IMR-90 (cell line): ENCODE measurements around the gene MRPL28. TPM values are rescaled to one million over a fixed set of nuclear protein-coding genes. Genes with fewer than 3 reads are reported as not detected.

Source experiments
- ATAC-seq: fragments of 200-7000 bp; cut with Tn5 transposase; 2 replicates; pipeline ENCODE4 v1.9.1; 2020; ENCODE audit warnings: low read depth, mild to moderate bottlenecking, moderate library complexity
- BruUV-seq: library from RNA; stranded (reverse); fragments of 400-500 nt; replicated peaks from 2 replicates; lab custom pipeline; 2021; lab: Mats Ljungman, UMichigan
- CTCF ChIA-PET: fragments of 300-600 bp; formaldehyde crosslinking; extraction: SDS; loops from one replicate; lab custom pipeline; 2021; ENCODE audit warnings: antibody characterized with exemption; lab: Yijun Ruan, JAX
- POLR2A ChIA-PET: fragments of 300-600 bp; sonication (Branson Sonifier 250); formaldehyde crosslinking; loops from one replicate; lab custom pipeline; 2022; ENCODE audit warnings: antibody characterized with exemption; ENCODE audit not compliant: unreplicated experiment; lab: Charles Lee
- DNase-seq: peaks from one replicate; pipeline ENCODE4 v3.0.0; 2013
- H2AFZ ChIP-seq: replicated peaks from 2 replicates; pipeline ENCODE3; 2013; ENCODE audit warnings: low read length, mild to moderate bottlenecking; ENCODE audit not compliant: poor library complexity
- H2AK5ac ChIP-seq: 2 replicates; pipeline ENCODE4 v1.6.1; 2013; ENCODE audit warnings: low read depth, low read length, inconsistent platforms
- H2AK9ac ChIP-seq: replicated peaks from 2 replicates; pipeline ENCODE3; 2013; ENCODE audit warnings: mild to moderate bottlenecking, low read depth, low read length, moderate library complexity; ENCODE audit not compliant: poor library complexity
- H2BK120ac ChIP-seq: 2 replicates; pipeline ENCODE4 v1.6.1; 2013; ENCODE audit warnings: low read depth, low read length, inconsistent platforms
- H2BK15ac ChIP-seq: 3 replicates; pipeline ENCODE4 v1.6.1; 2013; ENCODE audit warnings: low read depth, low read length, inconsistent platforms
- H2BK20ac ChIP-seq: 2 replicates; pipeline ENCODE4 v1.6.1; 2013; ENCODE audit warnings: low read depth, mild to moderate bottlenecking, inconsistent platforms, low read length, moderate library complexity
- H2BK5ac ChIP-seq: 2 replicates; pipeline ENCODE4 v1.6.1; 2013; ENCODE audit warnings: mild to moderate bottlenecking, low read depth, low read length, inconsistent platforms; ENCODE audit not compliant: poor library complexity, severe bottlenecking
- H3K14ac ChIP-seq: replicated peaks from 2 replicates; pipeline ENCODE4 v1.6.1; 2013; ENCODE audit warnings: low read depth, low read length, inconsistent platforms
- H3K18ac ChIP-seq: 2 replicates; pipeline ENCODE4 v1.6.1; 2013; ENCODE audit warnings: low read depth, low read length, control low read depth
- H3K23ac ChIP-seq: 2 replicates; pipeline ENCODE4 v1.6.1; 2013; ENCODE audit warnings: low read depth, low read length, inconsistent platforms
- H3K27ac ChIP-seq: 2 replicates; pipeline ENCODE4 v1.5.1; 2013; ENCODE audit warnings: mild to moderate bottlenecking, control low read depth, low read length; ENCODE audit not compliant: insufficient read depth
- H3K27me3 ChIP-seq: 2 replicates; pipeline ENCODE4 v1.6.1; 2013; ENCODE audit warnings: low read length; ENCODE audit not compliant: control insufficient read depth, insufficient read depth
- H3K36me3 ChIP-seq: 2 replicates; pipeline ENCODE4 v1.6.1; 2013; ENCODE audit warnings: low read length, mixed read lengths; ENCODE audit not compliant: control insufficient read depth, insufficient read depth
- H3K4ac ChIP-seq: 2 replicates; pipeline ENCODE4 v1.6.1; 2013; ENCODE audit warnings: low read depth, low read length, inconsistent platforms
- H3K4me1 ChIP-seq: 2 replicates; pipeline ENCODE4 v1.6.1; 2013; ENCODE audit warnings: low read length, mixed read lengths; ENCODE audit not compliant: control insufficient read depth, insufficient read depth
- H3K4me2 ChIP-seq: 2 replicates; pipeline ENCODE4 v1.6.1; 2013; ENCODE audit warnings: low read depth, mild to moderate bottlenecking, control low read depth, low read length, moderate library complexity
- H3K4me3 ChIP-seq: 2 replicates; pipeline ENCODE4 v1.5.1; 2013; ENCODE audit warnings: low read depth, mild to moderate bottlenecking, control low read depth, low read length, moderate library complexity; ENCODE audit not compliant: insufficient read depth
- H3K56ac ChIP-seq: 2 replicates; pipeline ENCODE4 v1.6.1; 2013; ENCODE audit warnings: low read length, inconsistent platforms; ENCODE audit not compliant: insufficient read depth; ENCODE audit errors: extremely low read depth
- H3K79me1 ChIP-seq, 2 experiments: 2 replicates each; pipeline ENCODE4 v1.6.1; 2013; ENCODE audit warnings: low read length in 2 of 2, inconsistent platforms in 1 of 2, low read depth in 1 of 2
- H3K9ac ChIP-seq: 2 replicates; pipeline ENCODE4 v1.6.1; 2013; ENCODE audit warnings: low read depth, low read length, control low read depth
- H3K9me1 ChIP-seq: 2 replicates; pipeline ENCODE4 v1.6.1; 2013; ENCODE audit warnings: low read length, inconsistent platforms; ENCODE audit not compliant: insufficient read depth
- H3K9me3 ChIP-seq: 2 replicates; pipeline ENCODE4 v1.6.1; 2013; ENCODE audit warnings: low read length; ENCODE audit not compliant: control insufficient read depth, insufficient read depth
- H4K20me1 ChIP-seq: 2 replicates; pipeline ENCODE4 v1.6.1; 2013; ENCODE audit warnings: low read length, inconsistent platforms; ENCODE audit not compliant: insufficient read depth
- H4K5ac ChIP-seq: 2 replicates; pipeline ENCODE4 v1.6.1; 2013; ENCODE audit warnings: mild to moderate bottlenecking, low read depth, low read length, control low read depth
- H4K8ac ChIP-seq, 2 experiments: 2 replicates each; pipeline ENCODE4 v1.6.1; 2013; ENCODE audit warnings: low read depth in 2 of 2, low read length in 2 of 2, control low read depth in 1 of 2, inconsistent platforms in 1 of 2
- H4K91ac ChIP-seq: 2 replicates; pipeline ENCODE4 v1.6.1; 2013; ENCODE audit warnings: low read depth, low read length, inconsistent platforms; ENCODE audit not compliant: insufficient read depth
- MAZ ChIP-seq: IDR thresholded peaks from 2 replicates; pipeline ENCODE4 v1.6.1; 2012; ENCODE audit warnings: low read depth, mild to moderate bottlenecking, low read length, improper control_type of control experiment, moderate library complexity, borderline replicate concordance
- USF2 ChIP-seq: fragments of 150-350 bp; IDR thresholded peaks from 2 replicates; pipeline ENCODE4 v1.6.1; 2017; ENCODE audit warnings: mild to moderate bottlenecking, antibody characterized with exemption, low read length, low read depth
- WGBS, 2 experiments: methylation state at CpG; one replicate each; pipeline versions ENCODE4 v1.1.5 to v1.1.7; 2013; ENCODE audit warnings: missing lambda C conversion rate in 2 of 2; ENCODE audit not compliant: insufficient read length in 1 of 2; ENCODE audit errors: extremely low coverage in 2 of 2; 5-methylcytosine and 5-hydroxymethylcytosine counted together
- dilution Hi-C: fragments of 300-500 bp; cut with HindIII; formaldehyde crosslinking; loops from one replicate; pipeline ENCODE4 v1.14.3; 2018; ENCODE audit warnings: low sequenced_read_pairs; ENCODE audit not compliant: unreplicated experiment
- in situ Hi-C: fragments of 300-500 bp; cut with MboI; formaldehyde crosslinking; loops from 3 replicates; pipeline ENCODE4 v1.14.3; 2019; ENCODE audit warnings: low sequenced_read_pairs, inconsistent platforms, mixed read lengths
- intact Hi-C: fragments of 100-400 bp; cut with micrococcal nuclease; formaldehyde crosslinking; loops from 2 replicates; pipeline ENCODE4 v1.10.0; 2022
- polyA plus RNA-seq, 3 experiments: library from polyadenylated mRNA; depleted of rRNA; stranded (reverse); fragments of >200 nt; gene quantifications; 2 replicates each; pipeline ENCODE4 v1.2.3, GENCODE V29; 2012; ENCODE audit warnings: low replicate concordance in 1 of 3
- total RNA-seq: library from RNA; depleted of rRNA; stranded (reverse); fragments of >200 nt; gene quantifications from 2 replicates; pipeline ENCODE4 v1.2.3, GENCODE V29; 2012
- TF ChIP-seq, protein P1 (sequence below): fragments of 150-350 bp; IDR thresholded peaks from 2 replicates; pipeline ENCODE4 v1.6.1; 2016; ENCODE audit warnings: low read depth, mild to moderate bottlenecking, low read length, moderate library complexity, borderline replicate concordance
- TF ChIP-seq, protein P2 (sequence below): conservative IDR thresholded peaks from 2 replicates; pipeline ENCODE4 v1.5.1; 2012; ENCODE audit warnings: mild to moderate bottlenecking, low read depth, low read length, improper control_type of control experiment

The MRPL28 gene
- total and polyA plus RNA-seq, 2 of the 4 experiments (the other 2 are of a cell fraction) = 104 to 181 TPM

DNA sequence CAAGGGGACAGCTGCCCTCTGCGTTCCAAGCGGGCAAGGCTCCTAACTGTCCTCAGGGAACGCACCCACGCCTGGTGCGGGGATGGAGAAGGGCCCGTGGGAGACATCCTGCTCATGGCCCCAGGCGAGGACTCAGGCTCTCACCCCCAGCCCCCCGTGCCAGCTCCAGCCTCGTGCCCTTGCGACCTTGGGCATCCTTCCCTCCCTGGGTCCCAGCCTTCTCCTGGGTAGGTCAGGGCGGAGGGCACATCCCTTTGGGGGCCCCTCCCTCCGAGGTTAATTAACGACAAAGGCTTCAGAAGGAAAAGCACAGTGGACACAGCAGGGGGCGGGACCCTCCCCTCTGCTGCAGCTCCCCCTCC, 8.5 kb upstream of the MRPL28 start:
- no peak overlapping the region for H3K9ac ChIP-seq
- in situ Hi-C loops (no loop called here), dilution Hi-C loops (no loop called here), intact Hi-C loops (no loop called here)
- peaks cover 32% of the 10 kb centered on the region for H3K36me3 ChIP-seq
- no peak overlapping the region for H3K18ac ChIP-seq
- no peak overlapping the region for H2BK20ac ChIP-seq
- CTCF ChIA-PET = no interaction called here
- no peak for ATAC-seq
- no peak overlapping the region for H3K14ac ChIP-seq
- peaks cover 2% of the 10 kb centered on the region; the same call in 1 of the 2 replicates for H3K4me1 ChIP-seq
- no TSS peak for BruUV-seq
- H3K9me1 ChIP-seq = no peaks in the 10 kb centered on the region
- POLR2A ChIA-PET = no interaction called here
- no peak overlapping the region for H4K91ac ChIP-seq
- no peaks in the 10 kb centered on the region for H3K9me3 ChIP-seq
- TF ChIP-seq, protein P1, sequence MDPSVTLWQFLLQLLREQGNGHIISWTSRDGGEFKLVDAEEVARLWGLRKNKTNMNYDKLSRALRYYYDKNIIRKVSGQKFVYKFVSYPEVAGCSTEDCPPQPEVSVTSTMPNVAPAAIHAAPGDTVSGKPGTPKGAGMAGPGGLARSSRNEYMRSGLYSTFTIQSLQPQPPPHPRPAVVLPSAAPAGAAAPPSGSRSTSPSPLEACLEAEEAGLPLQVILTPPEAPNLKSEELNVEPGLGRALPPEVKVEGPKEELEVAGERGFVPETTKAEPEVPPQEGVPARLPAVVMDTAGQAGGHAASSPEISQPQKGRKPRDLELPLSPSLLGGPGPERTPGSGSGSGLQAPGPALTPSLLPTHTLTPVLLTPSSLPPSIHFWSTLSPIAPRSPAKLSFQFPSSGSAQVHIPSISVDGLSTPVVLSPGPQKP = no peak
- TF ChIP-seq USF2 (no peak), MAZ (no peak)
- TF ChIP-seq, protein P2, sequence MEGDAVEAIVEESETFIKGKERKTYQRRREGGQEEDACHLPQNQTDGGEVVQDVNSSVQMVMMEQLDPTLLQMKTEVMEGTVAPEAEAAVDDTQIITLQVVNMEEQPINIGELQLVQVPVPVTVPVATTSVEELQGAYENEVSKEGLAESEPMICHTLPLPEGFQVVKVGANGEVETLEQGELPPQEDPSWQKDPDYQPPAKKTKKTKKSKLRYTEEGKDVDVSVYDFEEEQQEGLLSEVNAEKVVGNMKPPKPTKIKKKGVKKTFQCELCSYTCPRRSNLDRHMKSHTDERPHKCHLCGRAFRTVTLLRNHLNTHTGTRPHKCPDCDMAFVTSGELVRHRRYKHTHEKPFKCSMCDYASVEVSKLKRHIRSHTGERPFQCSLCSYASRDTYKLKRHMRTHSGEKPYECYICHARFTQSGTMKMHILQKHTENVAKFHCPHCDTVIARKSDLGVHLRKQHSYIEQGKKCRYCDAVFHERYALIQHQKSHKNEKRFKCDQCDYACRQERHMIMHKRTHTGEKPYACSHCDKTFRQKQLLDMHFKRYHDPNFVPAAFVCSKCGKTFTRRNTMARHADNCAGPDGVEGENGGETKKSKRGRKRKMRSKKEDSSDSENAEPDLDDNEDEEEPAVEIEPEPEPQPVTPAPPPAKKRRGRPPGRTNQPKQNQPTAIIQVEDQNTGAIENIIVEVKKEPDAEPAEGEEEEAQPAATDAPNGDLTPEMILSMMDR = no peak
- H3K4ac ChIP-seq = no peak overlapping the region
- peak overlapping the region; percentile 39 for H2AK9ac ChIP-seq
- no peak overlapping the region for H3K4me3 ChIP-seq
- no peak overlapping the region for H3K56ac ChIP-seq
- H3K23ac ChIP-seq = no peak overlapping the region
- H2AK5ac ChIP-seq = no peak overlapping the region
- H4K5ac ChIP-seq = no peak overlapping the region
- no peak overlapping the region for H4K8ac ChIP-seq
- no peak overlapping the region for H2AFZ ChIP-seq
- peaks cover 13 to 29% of the 10 kb centered on the region in 2 experiments; a peak in 3 of 4 replicates for H3K79me1 ChIP-seq
- no peak for DNase-seq
- H3K27me3 ChIP-seq = no peaks in the 10 kb centered on the region
- H2BK5ac ChIP-seq = no peak overlapping the region
- peaks cover 16% of the 10 kb centered on the region for H4K20me1 ChIP-seq
- no peak overlapping the region for H3K4me2 ChIP-seq
- no peak overlapping the region for H2BK15ac ChIP-seq
- no CpG with 5 or more reads among the region's 14 CpGs for WGBS, 2 experiments
- H3K27ac ChIP-seq = no peak overlapping the region
- H2BK120ac ChIP-seq = no peak overlapping the region
